HG02798 (cell line): Measurements from ENCODE around the gene COG5.
"Not testable (repeated sequence)": the region's sequence is repeated elsewhere in the genome, so short reads cannot be mapped to it uniquely, and the experiment has no call there.

ENCODE experiments used
- ATAC-seq: cut with Tn5 transposase; IDR thresholded peaks from one replicate; pipeline ENCODE4 v1.9.1; 2021; ENCODE audit warnings: mild to moderate bottlenecking; ENCODE audit not compliant: unreplicated experiment, poor library complexity

Gene COG5

GRCh38 chr7:107580716-107581383 is 17.1 kb upstream of the COG5 start:
- ATAC-seq = no peak

- ATAC-seq = peak; percentile 96
These were observed 16.4 kb upstream of the COG5 start, which contains the start of gene BCAP29 for GRCh38 chr7:107579885-107580715. Gene BCAP29, plus strand, starts transcription at chr7:107580246. Its CDS starts 527 bp downstream, at chr7:107580773.

- ATAC-seq = no peak
These were observed 15.8 kb upstream of the COG5 start for GRCh38 chr7:107579554-107579884.

- ATAC-seq = no peak
These were observed 9.8 kb upstream of the COG5 start for GRCh38 chr7:107573537-107573936.

GRCh38 chr7:107570298-107570697 is 6.6 kb upstream of the COG5 start:
- no peak for ATAC-seq

GRCh38 chr7:107564553-107565298 is 1.0 kb upstream of the COG5 start:
- ATAC-seq = no peak

GRCh38 chr7:107563081-107563774 is 492 bp downstream of the COG5 start:
- ATAC-seq = peak; percentile 60

- no peak for ATAC-seq
These were observed 2.7 kb downstream of the COG5 start for GRCh38 chr7:107560898-107561516.

GRCh38 chr7:107559864-107560263 is 3.9 kb downstream of the COG5 start:
- no peak for ATAC-seq

- no peak for ATAC-seq
These were observed 7.8 kb downstream of the COG5 start for GRCh38 chr7:107555893-107556292.

GRCh38 chr7:107551936-107552335 is 11.8 kb downstream of the COG5 start:
- no peak for ATAC-seq

GRCh38 chr7:107544848-107545591 is 18.7 kb downstream of the COG5 start:
- ATAC-seq = no peak

- no peak for ATAC-seq
These were observed 20.3 kb downstream of the COG5 start for GRCh38 chr7:107543338-107543993.

GRCh38 chr7:107538001-107538400 is 25.7 kb downstream of the COG5 start:
- ATAC-seq = no peak

- not testable (repeated sequence) for ATAC-seq
These were observed 26.5 kb downstream of the COG5 start for GRCh38 chr7:107537228-107537627.

GRCh38 chr7:107534139-107534538 is 29.6 kb downstream of the COG5 start:
- no peak for ATAC-seq

- no peak for ATAC-seq
These were observed 33.0 kb downstream of the COG5 start for GRCh38 chr7:107530751-107531150.

- ATAC-seq = no peak
These were observed 35.3 kb downstream of the COG5 start for GRCh38 chr7:107528461-107528860.

GRCh38 chr7:107527196-107527595 is 36.5 kb downstream of the COG5 start:
- no peak for ATAC-seq
